GM23338 (cell line): ENCODE measurements around the gene PBOV1.

Source experiments
- CREB1 ChIP-seq: fragments of 250-450 bp; sonication (Bioruptor Pico); IDR thresholded peaks from 2 replicates; pipeline ENCODE4 v1.5.0; 2020; ENCODE audit warnings: low read depth, mild to moderate bottlenecking, moderate library complexity
- CTCF ChIP-seq, 2 experiments: fragments of 200-600 bp in 1 of 2; sonication (generic) in 1 of 2; conservative IDR thresholded peaks; 2 replicates each; pipeline versions ENCODE4 v1.5.1 to v1.6.1; 2016 to 2017; ENCODE audit warnings: antibody characterized with exemption in 2 of 2, low read depth in 2 of 2, mild to moderate bottlenecking in 2 of 2, moderate library complexity in 1 of 2
- EZH2 ChIP-seq: fragments of 200-600 bp; sonication (generic); IDR thresholded peaks from one replicate; pipeline ENCODE4 v1.8.0; 2017; ENCODE audit warnings: antibody characterized with exemption, mild to moderate bottlenecking, low read depth; ENCODE audit not compliant: unreplicated experiment
- EZH2phosphoT487 ChIP-seq: fragments of 200-600 bp; sonication (generic); IDR thresholded peaks from one replicate; pipeline ENCODE4 v1.8.1; 2018; ENCODE audit warnings: antibody characterized with exemption; ENCODE audit not compliant: unreplicated experiment
- JUNB ChIP-seq: IDR thresholded peaks from one replicate; pipeline ENCODE4 v1.6.1; 2016; ENCODE audit warnings: antibody characterized with exemption; ENCODE audit not compliant: unreplicated experiment
- NANOG ChIP-seq: IDR thresholded peaks from 2 replicates; pipeline ENCODE4 v1.6.1; 2016; ENCODE audit warnings: antibody characterized with exemption, borderline replicate concordance
- POLR2AphosphoS5 ChIP-seq: IDR thresholded peaks from 2 replicates; pipeline ENCODE4 v1.6.1; 2016; ENCODE audit warnings: antibody characterized with exemption, low read depth
- ZNF114 ChIP-seq: fragments of 250-450 bp; sonication (Bioruptor Pico); IDR thresholded peaks from 2 replicates; pipeline ENCODE4 v1.5.0; 2020; ENCODE audit warnings: mild to moderate bottlenecking, moderate library complexity
- TF ChIP-seq, protein P1 (sequence below): IDR thresholded peaks from one replicate; pipeline ENCODE4 v1.6.1; 2018; ENCODE audit warnings: antibody characterized with exemption; ENCODE audit not compliant: unreplicated experiment
- TF ChIP-seq, protein P2 (sequence below): IDR thresholded peaks from 2 replicates; pipeline ENCODE4 v1.6.1; 2016; ENCODE audit warnings: antibody characterized with exemption

GRCh38 chr6:138241934-138242333 lies 23.6 kb upstream of the PBOV1 start:
- TF ChIP-seq CTCF (conservative IDR thresholded peaks at IDR 0.05; ENCODE audit: low read depth in 2 of 2) (no peak), POLR2AphosphoS5 (no peak), EZH2phosphoT487 (no peak), EZH2 (no peak), NANOG (no peak), CREB1 (CRISPR knock-in tag) (no peak), ZNF114 (CRISPR knock-in tag) (no peak), JUNB (no peak)
- TF ChIP-seq, protein P1, sequence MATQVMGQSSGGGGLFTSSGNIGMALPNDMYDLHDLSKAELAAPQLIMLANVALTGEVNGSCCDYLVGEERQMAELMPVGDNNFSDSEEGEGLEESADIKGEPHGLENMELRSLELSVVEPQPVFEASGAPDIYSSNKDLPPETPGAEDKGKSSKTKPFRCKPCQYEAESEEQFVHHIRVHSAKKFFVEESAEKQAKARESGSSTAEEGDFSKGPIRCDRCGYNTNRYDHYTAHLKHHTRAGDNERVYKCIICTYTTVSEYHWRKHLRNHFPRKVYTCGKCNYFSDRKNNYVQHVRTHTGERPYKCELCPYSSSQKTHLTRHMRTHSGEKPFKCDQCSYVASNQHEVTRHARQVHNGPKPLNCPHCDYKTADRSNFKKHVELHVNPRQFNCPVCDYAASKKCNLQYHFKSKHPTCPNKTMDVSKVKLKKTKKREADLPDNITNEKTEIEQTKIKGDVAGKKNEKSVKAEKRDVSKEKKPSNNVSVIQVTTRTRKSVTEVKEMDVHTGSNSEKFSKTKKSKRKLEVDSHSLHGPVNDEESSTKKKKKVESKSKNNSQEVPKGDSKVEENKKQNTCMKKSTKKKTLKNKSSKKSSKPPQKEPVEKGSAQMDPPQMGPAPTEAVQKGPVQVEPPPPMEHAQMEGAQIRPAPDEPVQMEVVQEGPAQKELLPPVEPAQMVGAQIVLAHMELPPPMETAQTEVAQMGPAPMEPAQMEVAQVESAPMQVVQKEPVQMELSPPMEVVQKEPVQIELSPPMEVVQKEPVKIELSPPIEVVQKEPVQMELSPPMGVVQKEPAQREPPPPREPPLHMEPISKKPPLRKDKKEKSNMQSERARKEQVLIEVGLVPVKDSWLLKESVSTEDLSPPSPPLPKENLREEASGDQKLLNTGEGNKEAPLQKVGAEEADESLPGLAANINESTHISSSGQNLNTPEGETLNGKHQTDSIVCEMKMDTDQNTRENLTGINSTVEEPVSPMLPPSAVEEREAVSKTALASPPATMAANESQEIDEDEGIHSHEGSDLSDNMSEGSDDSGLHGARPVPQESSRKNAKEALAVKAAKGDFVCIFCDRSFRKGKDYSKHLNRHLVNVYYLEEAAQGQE: no peak
- TF ChIP-seq, protein P2, sequence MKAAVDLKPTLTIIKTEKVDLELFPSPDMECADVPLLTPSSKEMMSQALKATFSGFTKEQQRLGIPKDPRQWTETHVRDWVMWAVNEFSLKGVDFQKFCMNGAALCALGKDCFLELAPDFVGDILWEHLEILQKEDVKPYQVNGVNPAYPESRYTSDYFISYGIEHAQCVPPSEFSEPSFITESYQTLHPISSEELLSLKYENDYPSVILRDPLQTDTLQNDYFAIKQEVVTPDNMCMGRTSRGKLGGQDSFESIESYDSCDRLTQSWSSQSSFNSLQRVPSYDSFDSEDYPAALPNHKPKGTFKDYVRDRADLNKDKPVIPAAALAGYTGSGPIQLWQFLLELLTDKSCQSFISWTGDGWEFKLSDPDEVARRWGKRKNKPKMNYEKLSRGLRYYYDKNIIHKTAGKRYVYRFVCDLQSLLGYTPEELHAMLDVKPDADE: no peak
